Fibroblast of lung (primary cell): ENCODE data around the gene FBXO47. TPM values are rescaled to one million over a fixed set of nuclear protein-coding genes. Genes with fewer than 3 reads are reported as not detected.

Experiments
- DNase-seq, 2 donors: peaks; one replicate each; pipeline versions ENCODE4 v3.0.0 to v3.0.0-alpha.2; 2010; ENCODE audit warnings: low read depth in 2 of 2
- H2AFZ ChIP-seq: 2 replicates; pipeline ENCODE4 v1.5.1; 2012; ENCODE audit warnings: low read length, control low read depth, inconsistent platforms
- H3K27ac ChIP-seq: 2 replicates; pipeline ENCODE4 v1.5.1; 2011; ENCODE audit warnings: low read length, control low read depth; ENCODE audit not compliant: insufficient read depth
- H3K27me3 ChIP-seq: 2 replicates; pipeline ENCODE4 v1.5.1; 2011; ENCODE audit warnings: mild to moderate bottlenecking, low read length; ENCODE audit not compliant: control insufficient read depth, insufficient read depth
- H3K36me3 ChIP-seq: 2 replicates; pipeline ENCODE4 v1.5.1; 2011; ENCODE audit warnings: low read length; ENCODE audit not compliant: control insufficient read depth, insufficient read depth
- H3K4me1 ChIP-seq: 2 replicates; pipeline ENCODE4 v1.5.1; 2011; ENCODE audit warnings: low read length; ENCODE audit not compliant: control insufficient read depth, insufficient read depth; ENCODE audit errors: extremely low read depth
- H3K4me2 ChIP-seq: 2 replicates; pipeline ENCODE4 v1.5.1; 2011; ENCODE audit warnings: low read length, control low read depth; ENCODE audit not compliant: insufficient read depth; ENCODE audit errors: extremely low read depth
- H3K4me3 ChIP-seq, 4 experiments: fragments of 200-600 bp in 1 of 4; sonication (generic) in 1 of 4; replicated peaks in 1 of 4; 2 replicates each; pipeline ENCODE4 v1.5.1; 2011 to 2016; ENCODE audit warnings: low read length in 4 of 4, low read depth in 3 of 4, mild to moderate bottlenecking in 3 of 4, control low read depth in 2 of 4, inconsistent platforms in 1 of 4, mixed read lengths in 1 of 4; ENCODE audit not compliant: insufficient read depth in 1 of 4; ENCODE audit errors: control extremely low read depth in 1 of 4
- H3K79me2 ChIP-seq: 2 replicates; pipeline ENCODE4 v1.5.1; 2012; ENCODE audit warnings: mild to moderate bottlenecking, low read length, inconsistent platforms; ENCODE audit not compliant: control insufficient read depth, insufficient read depth
- H3K9ac ChIP-seq: 2 replicates; pipeline ENCODE4 v1.5.1; 2011; ENCODE audit warnings: mild to moderate bottlenecking, low read length, control low read depth; ENCODE audit not compliant: insufficient read depth
- H3K9me3 ChIP-seq: 2 replicates; pipeline ENCODE4 v1.5.1; 2012; ENCODE audit warnings: low read depth, low read length; ENCODE audit not compliant: control insufficient read depth, insufficient read depth
- H4K20me1 ChIP-seq: 2 replicates; pipeline ENCODE4 v1.5.1; 2011; ENCODE audit warnings: low read length; ENCODE audit not compliant: control insufficient read depth, insufficient read depth; ENCODE audit errors: extremely low read depth
- EZH2 ChIP-seq: IDR thresholded peaks from 2 replicates; pipeline ENCODE4 v1.5.1; 2012; ENCODE audit warnings: low read length, control low read depth, mild to moderate bottlenecking; ENCODE audit errors: missing control alignments
- polyA plus RNA-seq, 2 donors: library from polyadenylated mRNA; depleted of rRNA in 1 of 2; stranded (reverse) in 1 of 2; unstranded in 1 of 2; fragments of >200 nt; gene quantifications; 2 replicates each; pipeline ENCODE4 v1.2.1, GENCODE V29; 2011 to 2012; ENCODE audit warnings: missing spikeins in 1 of 2
- total RNA-seq: library from RNA; depleted of rRNA; stranded (reverse); fragments of >200 nt; gene quantifications from 2 replicates; pipeline ENCODE4 v1.2.1, GENCODE V29; 2014
- TF ChIP-seq, protein P1 (sequence below), 2 donors: IDR thresholded peaks in 1 of 2; conservative IDR thresholded peaks in 1 of 2; 1 replicate in 1 of 2; 2 replicates in 1 of 2; pipeline ENCODE4 v1.5.1; 2011 to 2012; ENCODE audit warnings: low read length in 2 of 2, control low read depth in 1 of 2, inconsistent platforms in 1 of 2, low read depth in 1 of 2, mild to moderate bottlenecking in 1 of 2

Gene FBXO47
- total and polyA plus RNA-seq, 2 donors (not counting 1 experiment from before 2014, with no cell fraction given): 0.05 to 0.17 TPM

DNA sequence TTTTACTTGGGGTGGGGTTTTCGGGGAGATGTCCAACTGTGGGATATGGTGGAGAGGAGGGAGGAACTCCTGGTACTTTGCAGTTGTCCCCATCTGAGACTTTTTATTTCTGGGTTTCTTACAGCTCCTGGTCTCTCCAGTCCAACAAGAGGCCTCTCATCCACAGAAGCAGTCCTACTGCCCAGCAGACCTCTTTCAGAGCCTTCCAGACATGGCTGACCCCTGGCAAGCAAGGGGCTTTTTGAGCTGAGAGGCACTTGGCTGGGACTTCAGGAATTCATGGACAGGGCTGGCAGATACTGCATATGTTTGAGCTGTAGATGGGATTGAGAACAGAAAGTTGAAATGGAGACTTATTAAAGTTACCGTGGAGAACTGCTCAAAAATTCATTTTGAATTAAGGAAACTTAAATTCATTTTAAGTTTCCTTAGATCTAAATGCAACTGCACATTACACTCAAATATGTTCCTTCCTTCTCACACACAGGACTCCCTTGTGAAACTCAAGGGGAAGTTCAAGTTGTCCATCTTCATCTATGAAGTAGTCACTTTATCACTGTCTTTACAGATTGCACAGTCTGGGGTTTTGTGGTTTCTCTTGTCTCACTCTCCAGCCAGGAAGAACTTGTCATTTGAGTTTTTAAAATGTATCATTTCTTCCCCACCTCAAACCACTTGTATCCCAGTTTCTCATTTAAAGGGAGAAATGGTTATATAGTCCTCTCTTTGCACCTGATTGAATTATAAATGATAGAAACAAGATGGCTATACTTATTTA, 40.7 kb downstream of the FBXO47 start:
- peak in 1 of 2 donors; percentile 60 for DNase-seq
- no peaks in the 10 kb centered on the region for H3K9me3 ChIP-seq
- peaks cover 2% of the 10 kb centered on the region for H3K36me3 ChIP-seq
- H2AFZ ChIP-seq: no peak overlapping the region
- peak overlapping the region; percentile 78 for H3K4me2 ChIP-seq
- H4K20me1 ChIP-seq: no peaks in the 10 kb centered on the region
- H3K4me1 ChIP-seq: peaks cover 28% of the 10 kb centered on the region
- H3K9ac ChIP-seq: no peak overlapping the region
- H3K4me3 ChIP-seq: peak overlapping the region in 1 of 4 experiments; percentile 51
- H3K27ac ChIP-seq: no peak overlapping the region
- TF ChIP-seq, protein P1, sequence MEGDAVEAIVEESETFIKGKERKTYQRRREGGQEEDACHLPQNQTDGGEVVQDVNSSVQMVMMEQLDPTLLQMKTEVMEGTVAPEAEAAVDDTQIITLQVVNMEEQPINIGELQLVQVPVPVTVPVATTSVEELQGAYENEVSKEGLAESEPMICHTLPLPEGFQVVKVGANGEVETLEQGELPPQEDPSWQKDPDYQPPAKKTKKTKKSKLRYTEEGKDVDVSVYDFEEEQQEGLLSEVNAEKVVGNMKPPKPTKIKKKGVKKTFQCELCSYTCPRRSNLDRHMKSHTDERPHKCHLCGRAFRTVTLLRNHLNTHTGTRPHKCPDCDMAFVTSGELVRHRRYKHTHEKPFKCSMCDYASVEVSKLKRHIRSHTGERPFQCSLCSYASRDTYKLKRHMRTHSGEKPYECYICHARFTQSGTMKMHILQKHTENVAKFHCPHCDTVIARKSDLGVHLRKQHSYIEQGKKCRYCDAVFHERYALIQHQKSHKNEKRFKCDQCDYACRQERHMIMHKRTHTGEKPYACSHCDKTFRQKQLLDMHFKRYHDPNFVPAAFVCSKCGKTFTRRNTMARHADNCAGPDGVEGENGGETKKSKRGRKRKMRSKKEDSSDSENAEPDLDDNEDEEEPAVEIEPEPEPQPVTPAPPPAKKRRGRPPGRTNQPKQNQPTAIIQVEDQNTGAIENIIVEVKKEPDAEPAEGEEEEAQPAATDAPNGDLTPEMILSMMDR (conservative IDR thresholded peaks at IDR 0.05 in 1 of 2, IDR thresholded peaks at IDR 0.05 in 1 of 2; ENCODE audit: low read depth in 1 of 2, low read length in 2 of 2): no peak
- TF ChIP-seq EZH2: no peak
- no peaks in the 10 kb centered on the region for H3K79me2 ChIP-seq
- no peaks in the 10 kb centered on the region for H3K27me3 ChIP-seq

DNA sequence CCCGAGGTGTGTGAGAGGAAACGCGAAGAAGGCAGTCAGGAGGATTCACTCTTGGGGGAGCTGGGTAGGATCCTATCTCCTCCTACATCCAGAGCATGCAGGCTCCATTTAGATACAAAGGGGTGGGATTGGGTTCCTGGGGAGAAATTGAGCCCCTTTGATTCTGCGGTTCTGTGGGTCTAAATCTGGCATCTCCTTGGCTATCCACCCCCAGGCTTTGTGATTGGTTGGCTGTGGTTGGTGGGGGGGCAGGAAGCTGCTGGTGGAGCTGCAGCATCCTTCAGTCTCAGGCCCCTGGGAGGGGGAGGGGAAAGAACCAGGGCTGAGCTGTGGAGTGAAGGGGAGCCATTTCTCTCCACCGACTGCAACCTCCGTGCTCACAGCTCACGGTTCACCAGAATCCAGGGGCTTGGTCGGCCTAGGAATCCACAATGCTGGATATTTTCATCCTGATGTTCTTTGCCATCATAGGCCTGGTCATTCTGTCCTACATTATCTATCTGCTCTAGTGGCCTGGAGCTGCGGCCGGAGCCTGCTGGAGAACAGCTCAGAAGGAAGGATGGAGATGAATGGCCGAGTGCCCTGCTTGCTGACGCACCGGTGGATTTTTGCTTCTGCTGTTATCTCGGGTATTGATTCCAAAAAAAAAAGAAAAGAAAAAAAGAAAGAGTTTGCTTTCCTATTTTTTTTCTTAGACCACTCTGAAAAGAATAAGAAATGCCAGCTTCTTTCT, 41.8 kb downstream of the FBXO47 start, which contains the start of gene LASP1NB:
Gene LASP1NB, plus strand, starts transcription at position 352 of the 733 bp plus-strand sequence.
- Histone ChIP-seq H3K4me3 (peak within 1 kb of the TSS; percentile 17 to 51 (median 30)), H3K27me3 (no peaks in the 10 kb centered on the region), H3K9ac (no peak within 1 kb of the TSS), H4K20me1 (no peaks in the 10 kb centered on the region), H3K4me1 (peaks cover 28% of the 10 kb centered on the region), H3K79me2 (no peaks in the 10 kb centered on the region), H3K27ac (no peak within 1 kb of the TSS), H3K9me3 (no peaks in the 10 kb centered on the region), H3K36me3 (peaks cover 4% of the 10 kb centered on the region), H2AFZ (peak within 1 kb of the TSS; percentile 59), H3K4me2 (peak within 1 kb of the TSS; percentile 83)
- peak; percentile 51 to 54 for DNase-seq
- TF ChIP-seq, protein P1 (conservative IDR thresholded peaks at IDR 0.05 in 1 of 2, IDR thresholded peaks at IDR 0.05 in 1 of 2; ENCODE audit: low read depth in 1 of 2, low read length in 2 of 2): no peak
- no peak for TF ChIP-seq EZH2
